NCI-H1105 treated with DMSO at 0.1 percent for 48 hours (cell line): Measurements from ENCODE around the gene TOX3.

Experiments used
- DNase-seq: peaks from one replicate; lab custom pipeline; 2025; lab: John Stamatoyannopoulos, UW

TOX3 gene

DNA sequence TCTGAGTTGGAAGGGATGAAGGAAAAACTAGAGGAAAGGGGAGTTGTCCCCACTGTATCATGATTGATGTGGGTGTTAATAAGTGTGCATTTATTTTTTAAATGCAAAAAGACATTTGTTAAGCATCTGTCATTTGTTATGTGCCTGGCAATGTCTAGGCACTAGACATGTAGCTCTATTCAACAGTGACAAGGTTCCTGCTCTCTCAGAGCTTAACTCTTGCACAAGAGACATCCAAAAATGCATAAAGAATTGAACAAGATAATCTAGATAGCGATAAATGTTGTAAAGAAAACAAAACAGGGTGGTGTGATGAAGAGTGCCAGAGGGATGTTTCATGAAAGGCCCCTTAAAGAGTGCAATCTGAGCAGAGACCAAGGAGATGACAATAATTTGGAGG lies 148.9 kb downstream of the TOX3 start:
- no peak for DNase-seq

DNA sequence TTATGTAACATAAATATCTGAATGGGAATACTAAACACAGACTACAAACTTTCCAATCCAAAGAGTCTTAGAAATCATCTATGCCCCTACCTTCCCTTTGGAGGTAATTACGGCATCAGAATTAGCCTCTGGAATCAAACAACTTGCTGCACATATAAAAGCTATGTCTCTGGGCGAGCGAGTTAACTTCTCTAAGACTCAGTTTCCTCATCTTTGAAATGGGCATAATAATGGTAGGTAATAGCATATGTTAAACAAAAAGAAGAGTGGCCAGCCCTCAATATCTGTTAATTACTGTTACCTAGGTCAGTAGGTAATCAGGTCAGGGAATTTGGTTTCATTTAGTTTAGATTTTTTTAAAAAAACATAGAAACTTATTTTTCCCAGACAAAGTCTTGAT lies 153.5 kb downstream of the TOX3 start:
- DNase-seq, result no peak

DNA sequence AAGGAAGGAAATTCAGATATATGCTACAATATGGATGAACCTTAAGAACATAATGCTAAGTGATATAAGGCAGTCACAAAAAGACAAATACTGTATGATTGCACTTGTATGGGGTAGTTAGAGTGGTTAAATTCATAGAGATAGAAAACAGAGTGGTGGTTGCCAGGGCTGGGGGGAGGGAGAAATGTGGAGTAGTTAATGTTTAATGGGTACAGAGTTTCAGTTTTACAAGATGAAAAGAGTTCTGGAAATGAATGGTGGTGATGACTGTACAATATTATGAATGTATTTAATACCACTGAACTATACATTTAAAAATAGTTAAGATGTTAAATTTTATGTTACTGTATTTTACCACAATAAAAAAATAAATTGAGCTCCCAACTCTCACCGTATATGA lies 157.9 kb downstream of the TOX3 start:
- no peak for DNase-seq
